ENCODE data around the gene HMBS.

DNA sequence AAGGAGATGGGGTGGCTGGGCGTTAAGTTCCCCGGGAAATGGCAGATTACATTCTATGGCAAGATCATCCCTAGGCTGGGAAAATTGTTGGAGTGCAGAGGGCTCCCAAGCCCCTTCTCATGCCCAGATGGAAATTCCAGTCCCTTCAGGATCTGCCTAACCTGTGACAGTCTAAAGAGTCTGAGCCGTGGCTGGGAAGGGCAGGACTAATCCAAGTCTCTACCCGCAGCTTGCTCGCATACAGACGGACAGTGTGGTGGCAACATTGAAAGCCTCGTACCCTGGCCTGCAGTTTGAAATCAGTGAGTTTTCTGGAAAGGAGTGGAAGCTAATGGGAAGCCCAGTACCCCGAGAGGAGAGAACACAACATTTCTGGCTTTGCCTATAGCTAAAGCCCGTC lies 3.7 kb downstream of the HMBS start:
- TF ChIP-seq CTCF (IDR thresholded peaks at IDR 0.05; ENCODE audit: low read length) (no peak), EZH2 (optimal IDR thresholded peaks at IDR 0.05; ENCODE audit: low read depth, low read length) (no peak)

All from MM.1S (cell line).